Endothelial cell of umbilical vein (primary cell): ENCODE measurements around the gene MPZL3. TPM values are rescaled to one million over a fixed set of nuclear protein-coding genes. Genes with fewer than 3 reads are reported as not detected.
A peak's percentile ranks its signal among the peaks of the same experiment; 100 is the strongest.

Experiments used
- BruUV-seq: library from RNA; stranded (reverse); fragments of 400-500 nt; replicated peaks from 2 replicates; lab custom pipeline; 2021; lab: Mats Ljungman, UMichigan
- CTCF ChIA-PET: fragments of 300-600, 350-600 bp; sonication (Branson Sonifier 250); formaldehyde crosslinking; loops from one replicate; lab custom pipeline; 2021; ENCODE audit warnings: antibody characterized with exemption, inconsistent platforms; lab: Charles Lee
- POLR2A ChIA-PET: fragments of 300-600, 350-600 bp; sonication (Branson Sonifier 250); formaldehyde crosslinking; loops from one replicate; lab custom pipeline; 2021; ENCODE audit warnings: antibody characterized with exemption, inconsistent platforms; lab: Charles Lee
- DNase-seq: peaks from one replicate; pipeline ENCODE4 v3.0.0-alpha.2; 2011; ENCODE audit warnings: low read depth, low spot score
- FAIRE-seq: peaks from 2 replicates; lab custom pipeline; 2011; peaks lifted over from hg19 to GRCh38; lab: Jason Lieb, UNC
- H2AFZ ChIP-seq: 2 replicates; pipeline ENCODE4 v1.6.0; 2012; ENCODE audit warnings: low read depth, low read length, control low read depth, inconsistent platforms
- H3K27ac ChIP-seq: 2 replicates; pipeline ENCODE4 v1.5.1; 2011; ENCODE audit warnings: low read depth, mild to moderate bottlenecking, control low read depth, low read length, moderate library complexity; ENCODE audit not compliant: insufficient read depth
- H3K27me3 ChIP-seq, 2 experiments: 2 replicates each; pipeline versions ENCODE4 v1.6.0 to v1.6.1; 2011; ENCODE audit warnings: low read length in 2 of 2, mixed read lengths in 1 of 2; ENCODE audit not compliant: control insufficient read depth in 2 of 2, insufficient read depth in 2 of 2
- H3K36me3 ChIP-seq, 2 experiments: 2 replicates in 1 of 2; 3 replicates in 1 of 2; pipeline ENCODE4 v1.5.1; 2011; ENCODE audit warnings: low read length in 2 of 2, mild to moderate bottlenecking in 1 of 2, moderate library complexity in 1 of 2; ENCODE audit not compliant: control insufficient read depth in 2 of 2, insufficient read depth in 2 of 2; ENCODE audit errors: extremely low read depth in 1 of 2
- H3K4me1 ChIP-seq: 3 replicates; pipeline ENCODE4 v1.5.1; 2011; ENCODE audit warnings: mild to moderate bottlenecking, low read length; ENCODE audit not compliant: control insufficient read depth, insufficient read depth; ENCODE audit errors: extremely low read depth
- H3K4me2 ChIP-seq: 2 replicates; pipeline ENCODE4 v1.6.1; 2011; ENCODE audit warnings: low read length, control low read depth, mixed read lengths; ENCODE audit not compliant: insufficient read depth
- H3K4me3 ChIP-seq, 3 experiments: fragments of 200-600 bp in 1 of 3; sonication (generic), shearing (Covaris generic) in 1 of 3; replicated peaks in 1 of 3; 2 replicates each; pipeline ENCODE4 v1.5.1; 2011 to 2016; ENCODE audit warnings: control low read depth in 3 of 3, low read length in 3 of 3, mild to moderate bottlenecking in 2 of 3, inconsistent platforms in 1 of 3, low read depth in 1 of 3, moderate library complexity in 1 of 3; ENCODE audit not compliant: insufficient read depth in 1 of 3
- H3K79me2 ChIP-seq: 2 replicates; pipeline ENCODE4 v1.6.0; 2012; ENCODE audit warnings: low read length, inconsistent platforms; ENCODE audit not compliant: control insufficient read depth, insufficient read depth
- H3K9ac ChIP-seq: replicated peaks from 2 replicates; pipeline ENCODE3; 2011; ENCODE audit warnings: low read length, control low read depth; ENCODE audit not compliant: insufficient read depth; ENCODE audit errors: extremely low read depth
- H3K9me1 ChIP-seq: replicated peaks from 3 replicates; pipeline ENCODE4 v1.6.0; 2011; ENCODE audit warnings: mild to moderate bottlenecking, low read length; ENCODE audit not compliant: control insufficient read depth, insufficient read depth; ENCODE audit errors: extremely low read depth
- H3K9me3 ChIP-seq: replicated peaks from 2 replicates; pipeline ENCODE4 v1.5.1; 2012; ENCODE audit warnings: low read length, inconsistent platforms; ENCODE audit not compliant: control insufficient read depth, insufficient read depth
- H4K20me1 ChIP-seq: replicated peaks from 2 replicates; pipeline ENCODE3; 2011; ENCODE audit warnings: mild to moderate bottlenecking, low read length; ENCODE audit not compliant: control insufficient read depth, insufficient read depth; ENCODE audit errors: extremely low read depth
- EZH2 ChIP-seq: IDR thresholded peaks from 2 replicates; pipeline ENCODE4 v1.6.1; 2012; ENCODE audit warnings: borderline replicate concordance, low read depth, mild to moderate bottlenecking, moderate library complexity, low read length, inconsistent platforms; ENCODE audit not compliant: severe bottlenecking
- FOS ChIP-seq: IDR thresholded peaks from 2 replicates; pipeline ENCODE4 v1.6.1; 2011; ENCODE audit warnings: mild to moderate bottlenecking, low read length, moderate library complexity, borderline replicate concordance; ENCODE audit not compliant: insufficient read depth
- GATA2 ChIP-seq: IDR thresholded peaks from 2 replicates; pipeline ENCODE4 v1.7.0; 2011; ENCODE audit warnings: low read depth, mild to moderate bottlenecking, moderate library complexity, mixed read lengths, low read length; ENCODE audit not compliant: insufficient read length, insufficient read depth
- JUN ChIP-seq: IDR thresholded peaks from 2 replicates; pipeline ENCODE4 v1.6.1; 2011; ENCODE audit warnings: borderline replicate concordance, low read depth; ENCODE audit not compliant: insufficient read length, insufficient read depth
- MAX ChIP-seq: IDR thresholded peaks from 2 replicates; pipeline ENCODE4 v1.6.1; 2011; ENCODE audit not compliant: insufficient read depth, insufficient read length
- MYC ChIP-seq: IDR thresholded peaks from one replicate; pipeline ENCODE4 v1.6.1; 2011; ENCODE audit warnings: mild to moderate bottlenecking, low read depth, low read length
- POLR2A ChIP-seq: IDR thresholded peaks from 2 replicates; pipeline ENCODE4 v1.6.1; 2012; ENCODE audit warnings: low read depth, mild to moderate bottlenecking, control low read depth, low read length
- POLR2AphosphoS5 ChIP-seq: IDR thresholded peaks from 2 replicates; pipeline ENCODE4 v1.6.1; 2012; ENCODE audit warnings: low read depth, mild to moderate bottlenecking, control low read depth, low read length, moderate library complexity; ENCODE audit not compliant: insufficient read depth
- dilution Hi-C: fragments of 300-500 bp; cut with MboI; formaldehyde crosslinking; loops from one replicate; pipeline ENCODE4 v1.15.0; 2019; ENCODE audit warnings: low sequenced_read_pairs; ENCODE audit not compliant: extremely low pct_ligation_motif_present
- intact Hi-C: fragments of 100-400 bp; cut with micrococcal nuclease; formaldehyde crosslinking; loops from one replicate; pipeline ENCODE4 v1.10.0; 2022
- polyA plus RNA-seq, 4 experiments: library from polyadenylated mRNA; depleted of rRNA in 3 of 4; stranded (reverse) in 3 of 4; unstranded in 1 of 4; fragments of >200 nt; gene quantifications; 2 replicates each; pipeline versions ENCODE4 v1.2.1 to v1.2.3, GENCODE V29; 2011 to 2012; ENCODE audit warnings: missing spikeins in 1 of 4
- total RNA-seq: library from RNA; stranded (reverse); gene quantifications from 2 replicates; pipeline ENCODE4 v1.2.3, GENCODE V29; 2021
- TF ChIP-seq, protein P1 (sequence below), 2 donors: IDR thresholded peaks; 1 replicate in 1 of 2; 2 replicates in 1 of 2; pipeline ENCODE4 v1.5.1; 2011; ENCODE audit warnings: low read length in 2 of 2, mild to moderate bottlenecking in 2 of 2, moderate library complexity in 2 of 2, control low read depth in 1 of 2, inconsistent platforms in 1 of 2, low read depth in 1 of 2; ENCODE audit not compliant: insufficient read depth in 1 of 2; ENCODE audit errors: extremely low read depth in 1 of 2

The MPZL3 gene
- total and polyA plus RNA-seq, 2 donors (not counting 3 experiments of a cell fraction or from before 2014, with no cell fraction given), result 2.5 to 7.1 TPM

DNA sequence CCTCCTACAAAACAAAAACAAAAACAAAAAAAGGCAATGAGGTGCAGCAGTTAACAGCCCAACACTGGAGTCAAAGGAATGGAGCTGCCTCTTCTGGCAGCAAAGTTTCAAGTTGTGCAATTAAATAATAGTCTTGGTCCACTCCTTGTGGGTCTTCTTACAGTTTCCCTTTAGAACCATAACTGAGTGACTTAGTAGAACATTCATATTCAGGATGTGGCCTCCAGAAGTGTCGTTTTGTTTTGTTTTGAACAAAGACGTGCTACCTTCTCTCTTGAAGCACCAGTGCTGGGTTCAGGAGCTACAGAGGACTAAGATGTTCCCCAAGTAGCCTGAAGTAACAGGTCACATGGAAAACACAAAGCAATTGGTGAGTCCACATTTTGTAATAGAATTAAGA lies 25.4 kb downstream of the MPZL3 start:
- H3K9me1 ChIP-seq, result no peaks in the 10 kb centered on the region
- H3K4me3 ChIP-seq, result no peak overlapping the region
- intact Hi-C loops (no loop called here), dilution Hi-C loops (no loop called here)
- no peak overlapping the region for H3K27ac ChIP-seq
- no peak overlapping the region for H3K9ac ChIP-seq
- H4K20me1 ChIP-seq, result no peaks in the 10 kb centered on the region
- no peak for TF ChIP-seq FOS
- no peak for FAIRE-seq
- no peak overlapping the region for H3K4me2 ChIP-seq
- no peaks in the 10 kb centered on the region for H3K27me3 ChIP-seq
- POLR2A ChIA-PET, result no interaction called here
- H3K36me3 ChIP-seq, result no peaks in the 10 kb centered on the region
- no TSS peak for BruUV-seq
- peaks cover 22% of the 10 kb centered on the region for H3K4me1 ChIP-seq
- H3K79me2 ChIP-seq, result no peaks in the 10 kb centered on the region
- H2AFZ ChIP-seq, result no peak overlapping the region
- H3K9me3 ChIP-seq, result no peaks in the 10 kb centered on the region
- CTCF ChIA-PET, result interaction anchor here (0.9 to 2.3 kb wide), 16 partner anchors 11 to 127 kb away, joined by 3 to 35 read pairs (median 4); no protein-coding TSS in a partner anchor
- DNase-seq, result no peak

DNA sequence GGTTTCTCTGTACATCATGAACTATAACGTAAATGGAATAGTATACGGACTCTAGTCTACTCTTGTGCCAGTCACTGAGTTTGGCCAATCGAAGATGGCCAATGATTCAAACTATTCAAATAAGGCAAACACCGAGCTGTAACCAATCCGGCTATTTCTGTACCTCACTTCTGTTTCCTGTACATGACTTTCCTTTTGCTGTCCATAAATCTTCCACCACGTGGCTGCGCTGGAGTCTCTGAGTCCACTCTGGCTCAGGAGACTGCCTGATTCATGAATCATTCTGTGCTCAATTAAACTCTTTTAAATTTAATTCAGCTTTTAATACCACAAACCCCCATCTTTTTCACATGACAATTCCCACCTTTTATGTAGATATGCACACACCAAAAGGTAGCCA lies 25.9 kb downstream of the MPZL3 start:
- no peak for FAIRE-seq
- Histone ChIP-seq H3K27ac (no peak overlapping the region), H3K27me3 (peaks cover 0 to 3% of the 10 kb centered on the region in 2 experiments), H2AFZ (no peak overlapping the region), H3K4me3 (no peak overlapping the region), H3K4me2 (no peak overlapping the region), H3K4me1 (peaks cover 22% of the 10 kb centered on the region), H4K20me1 (no peaks in the 10 kb centered on the region), H3K9ac (no peak overlapping the region), H3K9me3 (no peaks in the 10 kb centered on the region), H3K36me3 (no peaks in the 10 kb centered on the region), H3K79me2 (no peaks in the 10 kb centered on the region), H3K9me1 (no peaks in the 10 kb centered on the region)
- DNase-seq, result peak; percentile 70
- ChIA-PET CTCF (interaction anchor here (0.9 to 2.3 kb wide), 17 partner anchors 11 to 128 kb away, joined by 3 to 35 read pairs (median 4); partner anchors contain the start of gene MPZL2), POLR2A (no interaction called here)
- dilution Hi-C loops (no loop called here), intact Hi-C loops (no loop called here)
- BruUV-seq, result no TSS peak
- TF ChIP-seq FOS (peak; percentile 40), MYC (no peak), EZH2 (no peak), GATA2 (no peak), POLR2AphosphoS5 (no peak), JUN (no peak), POLR2A (no peak), MAX (peak; percentile 45)
- TF ChIP-seq, protein P1, sequence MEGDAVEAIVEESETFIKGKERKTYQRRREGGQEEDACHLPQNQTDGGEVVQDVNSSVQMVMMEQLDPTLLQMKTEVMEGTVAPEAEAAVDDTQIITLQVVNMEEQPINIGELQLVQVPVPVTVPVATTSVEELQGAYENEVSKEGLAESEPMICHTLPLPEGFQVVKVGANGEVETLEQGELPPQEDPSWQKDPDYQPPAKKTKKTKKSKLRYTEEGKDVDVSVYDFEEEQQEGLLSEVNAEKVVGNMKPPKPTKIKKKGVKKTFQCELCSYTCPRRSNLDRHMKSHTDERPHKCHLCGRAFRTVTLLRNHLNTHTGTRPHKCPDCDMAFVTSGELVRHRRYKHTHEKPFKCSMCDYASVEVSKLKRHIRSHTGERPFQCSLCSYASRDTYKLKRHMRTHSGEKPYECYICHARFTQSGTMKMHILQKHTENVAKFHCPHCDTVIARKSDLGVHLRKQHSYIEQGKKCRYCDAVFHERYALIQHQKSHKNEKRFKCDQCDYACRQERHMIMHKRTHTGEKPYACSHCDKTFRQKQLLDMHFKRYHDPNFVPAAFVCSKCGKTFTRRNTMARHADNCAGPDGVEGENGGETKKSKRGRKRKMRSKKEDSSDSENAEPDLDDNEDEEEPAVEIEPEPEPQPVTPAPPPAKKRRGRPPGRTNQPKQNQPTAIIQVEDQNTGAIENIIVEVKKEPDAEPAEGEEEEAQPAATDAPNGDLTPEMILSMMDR (IDR thresholded peaks at IDR 0.05; ENCODE audit: extremely low read depth in 1 of 2, insufficient read depth in 1 of 2, low read depth in 1 of 2, low read length in 2 of 2), result no peak
